Gastroesophageal sphincter (tissue), 3 donors: ENCODE results near the gene ANGEL1.

Experiments used
- POLR2A ChIP-seq, 2 donors: fragments of 450-650 bp; IDR thresholded peaks; one replicate each; pipeline ENCODE4 v1.6.1; 2017; ENCODE audit warnings: antibody characterized with exemption in 2 of 2, mild to moderate bottlenecking in 2 of 2, moderate library complexity in 1 of 2
- TF ChIP-seq, protein P1 (sequence below), 4 experiments: fragments of 200-600 bp in 2 of 4; fragments of 450-650 bp in 2 of 4; sonication (generic) in 1 of 4; IDR thresholded peaks; one replicate each; pipeline ENCODE4 v1.5.1; 2017 to 2019; ENCODE audit warnings: antibody characterized with exemption in 4 of 4, mild to moderate bottlenecking in 2 of 4, moderate library complexity in 2 of 4

DNA sequence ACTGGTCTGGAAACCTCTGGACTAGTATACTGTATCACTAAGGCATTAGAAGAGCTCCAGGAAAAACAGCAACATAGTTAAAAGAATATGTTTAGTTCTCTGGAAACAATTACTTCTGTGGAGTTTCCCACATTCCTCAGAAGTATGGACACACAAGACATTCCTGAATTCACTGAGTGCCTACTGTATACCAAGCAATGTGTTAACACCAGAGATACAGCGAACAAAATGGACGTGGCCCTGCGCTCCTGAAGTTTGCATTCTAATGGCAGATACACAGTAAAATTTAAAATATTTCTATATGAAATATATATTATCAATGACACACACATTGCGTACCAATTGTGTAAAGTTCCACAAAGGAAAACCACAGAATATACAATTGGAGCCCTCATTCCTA lies 1.1 kb downstream of the ANGEL1 start:
- TF ChIP-seq POLR2A (IDR thresholded peaks at IDR 0.05), result no peak
- TF ChIP-seq, protein P1, sequence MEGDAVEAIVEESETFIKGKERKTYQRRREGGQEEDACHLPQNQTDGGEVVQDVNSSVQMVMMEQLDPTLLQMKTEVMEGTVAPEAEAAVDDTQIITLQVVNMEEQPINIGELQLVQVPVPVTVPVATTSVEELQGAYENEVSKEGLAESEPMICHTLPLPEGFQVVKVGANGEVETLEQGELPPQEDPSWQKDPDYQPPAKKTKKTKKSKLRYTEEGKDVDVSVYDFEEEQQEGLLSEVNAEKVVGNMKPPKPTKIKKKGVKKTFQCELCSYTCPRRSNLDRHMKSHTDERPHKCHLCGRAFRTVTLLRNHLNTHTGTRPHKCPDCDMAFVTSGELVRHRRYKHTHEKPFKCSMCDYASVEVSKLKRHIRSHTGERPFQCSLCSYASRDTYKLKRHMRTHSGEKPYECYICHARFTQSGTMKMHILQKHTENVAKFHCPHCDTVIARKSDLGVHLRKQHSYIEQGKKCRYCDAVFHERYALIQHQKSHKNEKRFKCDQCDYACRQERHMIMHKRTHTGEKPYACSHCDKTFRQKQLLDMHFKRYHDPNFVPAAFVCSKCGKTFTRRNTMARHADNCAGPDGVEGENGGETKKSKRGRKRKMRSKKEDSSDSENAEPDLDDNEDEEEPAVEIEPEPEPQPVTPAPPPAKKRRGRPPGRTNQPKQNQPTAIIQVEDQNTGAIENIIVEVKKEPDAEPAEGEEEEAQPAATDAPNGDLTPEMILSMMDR (IDR thresholded peaks at IDR 0.05), result no peak
